Tibial nerve (tissue), 4 donors: ENCODE measurements around the gene CYBA. TPM values are rescaled to one million over a fixed set of nuclear protein-coding genes. Genes with fewer than 3 reads are reported as not detected.

Experiments
- DNase-seq, 2 donors: peaks; one replicate each; pipeline ENCODE4 v3.0.0-alpha.2; 2019; ENCODE audit warnings: low spot score in 2 of 2
- H3K27ac ChIP-seq, 4 donors: fragments of 200-600 bp; sonication (generic) in 3 of 4; one replicate each; pipeline ENCODE4 v1.5.1; 2017 to 2019; ENCODE audit warnings: mild to moderate bottlenecking in 1 of 4
- H3K27me3 ChIP-seq, 2 donors: fragments of 200-600 bp; sonication (generic) in 1 of 2; one replicate each; pipeline versions ENCODE4 v1.5.1 to v1.6.0; 2017 to 2019
- H3K36me3 ChIP-seq, 3 donors: fragments of 200-600 bp; sonication (generic); one replicate each; pipeline ENCODE4 v1.5.1; 2018 to 2019
- H3K4me1 ChIP-seq, 4 donors: fragments of 200-600 bp; sonication (generic) in 3 of 4; one replicate each; pipeline ENCODE4 v1.5.1; 2017 to 2019
- H3K4me3 ChIP-seq, 4 donors: fragments of 200-600 bp; sonication (generic) in 3 of 4; one replicate each; pipeline ENCODE4 v1.5.1; 2017 to 2019; ENCODE audit warnings: mild to moderate bottlenecking in 1 of 4, moderate library complexity in 1 of 4
- H3K9me3 ChIP-seq, 4 donors: fragments of 200-600 bp; sonication (generic) in 3 of 4; one replicate each; pipeline ENCODE4 v1.5.1; 2017 to 2019
- CTCF ChIP-seq, 5 experiments: fragments of 200-600 bp in 3 of 5; fragments of 450-650 bp in 2 of 5; sonication (generic) in 3 of 5; IDR thresholded peaks; one replicate each; pipeline ENCODE4 v1.5.1; 2016 to 2019; ENCODE audit warnings: antibody characterized with exemption in 5 of 5, mild to moderate bottlenecking in 3 of 5, moderate library complexity in 2 of 5
- EP300 ChIP-seq, 2 donors: sonication (generic); formaldehyde crosslinking; IDR thresholded peaks; one replicate each; pipeline ENCODE4 v1.6.1; 2017; ENCODE audit warnings: antibody characterized with exemption in 2 of 2, mild to moderate bottlenecking in 1 of 2
- POLR2A ChIP-seq, 2 donors: fragments of 450-650 bp; IDR thresholded peaks; one replicate each; pipeline ENCODE4 v1.6.1; 2017; ENCODE audit warnings: antibody characterized with exemption in 2 of 2, mild to moderate bottlenecking in 2 of 2, moderate library complexity in 2 of 2
- WGBS, 2 donors: methylation state at CpG; one replicate each; pipeline ENCODE4 v1.1.5; 2018; 5-methylcytosine and 5-hydroxymethylcytosine counted together
- total RNA-seq, 4 donors: library from RNA; depleted of rRNA; stranded (reverse); fragments of >200 nt; gene quantifications; one replicate each; pipeline ENCODE4 v1.1.0, GENCODE V29; 2016

The CYBA gene
- total RNA-seq, 4 donors from 2014 or later = 86.3 to 199 (median 121) TPM

- H3K4me3 ChIP-seq = peak overlapping the region in 2 of 4 donors; percentile 45 to 49
- H3K36me3 ChIP-seq = peaks cover 0 to 43% (median 12%) of the 10 kb centered on the region in 3 donors
- peak overlapping the region in 1 of 4 donors; percentile 71 for H3K27ac ChIP-seq
- peaks cover 0 to 35% (median 9%) of the 10 kb centered on the region in 4 donors for H3K4me1 ChIP-seq
- H3K9me3 ChIP-seq = no peaks in the 10 kb centered on the region
- peaks cover 0 to 59% of the 10 kb centered on the region in 2 donors for H3K27me3 ChIP-seq
- no peak for DNase-seq
- WGBS, 2 donors = 49 to 50% methylated on average over 24 to 28 of the region's 28 CpGs
- TF ChIP-seq CTCF (IDR thresholded peaks at IDR 0.05) = no peak
- no peak for TF ChIP-seq POLR2A (IDR thresholded peaks at IDR 0.05)
- no peak for TF ChIP-seq EP300 (IDR thresholded peaks at IDR 0.05)
Observed at GRCh38 chr16:88634994-88635670, 15.7 kb downstream of the CYBA start.

- Histone ChIP-seq H3K9me3 (no peaks in the 10 kb centered on the region), H3K4me3 (peak overlapping the region; percentile 11 to 49 (median 35))
- 18 to 20% methylated on average over 23 to 24 of the region's 82 CpGs for WGBS, 2 donors
Observed at GRCh38 chr16:88634141-88634993, 16.5 kb downstream of the CYBA start.

GRCh38 chr16:88633684-88634140 is 17.1 kb downstream of the CYBA start:
- peaks cover 0 to 57% (median 12%) of the 10 kb centered on the region in 3 donors for H3K36me3 ChIP-seq
- H3K27me3 ChIP-seq = peaks cover 0 to 44% of the 10 kb centered on the region in 2 donors
- H3K4me3 ChIP-seq = peak overlapping the region in 3 of 4 donors; percentile 11 to 49 (median 45)
- no peak for DNase-seq
- TF ChIP-seq EP300 (IDR thresholded peaks at IDR 0.05) (no peak), POLR2A (IDR thresholded peaks at IDR 0.05) (no peak), CTCF (IDR thresholded peaks at IDR 0.05) (no peak)
- no peaks in the 10 kb centered on the region for H3K9me3 ChIP-seq
- H3K4me1 ChIP-seq = peaks cover 0 to 23% (median 9%) of the 10 kb centered on the region in 4 donors
- 42 to 54% methylated on average over 7 to 20 of the region's 23 CpGs for WGBS, 2 donors
- H3K27ac ChIP-seq = peak overlapping the region in 1 of 4 donors; percentile 71

More at GRCh38 chr16:88634141-88634993, 16.5 kb downstream of the CYBA start:
- TF ChIP-seq EP300 (IDR thresholded peaks at IDR 0.05) (no peak), POLR2A (IDR thresholded peaks at IDR 0.05) (no peak), CTCF (IDR thresholded peaks at IDR 0.05) (no peak)
- H3K4me1 ChIP-seq = peaks cover 0 to 30% (median 9%) of the 10 kb centered on the region in 4 donors
- H3K36me3 ChIP-seq = peaks cover 0 to 50% (median 12%) of the 10 kb centered on the region in 3 donors
- no peak for DNase-seq
- peak overlapping the region in 2 of 4 donors; percentile 14 to 71 for H3K27ac ChIP-seq
- H3K27me3 ChIP-seq = peaks cover 0 to 51% of the 10 kb centered on the region in 2 donors

- Histone ChIP-seq H3K36me3 (peaks cover 0 to 68% (median 12%) of the 10 kb centered on the region in 3 donors), H3K27ac (no peak overlapping the region), H3K4me1 (peaks cover 0 to 19% (median 8%) of the 10 kb centered on the region in 4 donors), H3K27me3 (peaks cover 0 to 33% of the 10 kb centered on the region in 2 donors), H3K9me3 (no peaks in the 10 kb centered on the region), H3K4me3 (no peak overlapping the region)
- 90 to 93% methylated on average over 10 to 11 of the region's 11 CpGs for WGBS, 2 donors
- no peak for TF ChIP-seq EP300 (IDR thresholded peaks at IDR 0.05)
- no peak for TF ChIP-seq CTCF (IDR thresholded peaks at IDR 0.05)
- TF ChIP-seq POLR2A (IDR thresholded peaks at IDR 0.05) = no peak
- no peak for DNase-seq
Observed at GRCh38 chr16:88632587-88632930, 18.3 kb downstream of the CYBA start.
